ENCODE data around the gene APEH.

The APEH gene

DNA sequence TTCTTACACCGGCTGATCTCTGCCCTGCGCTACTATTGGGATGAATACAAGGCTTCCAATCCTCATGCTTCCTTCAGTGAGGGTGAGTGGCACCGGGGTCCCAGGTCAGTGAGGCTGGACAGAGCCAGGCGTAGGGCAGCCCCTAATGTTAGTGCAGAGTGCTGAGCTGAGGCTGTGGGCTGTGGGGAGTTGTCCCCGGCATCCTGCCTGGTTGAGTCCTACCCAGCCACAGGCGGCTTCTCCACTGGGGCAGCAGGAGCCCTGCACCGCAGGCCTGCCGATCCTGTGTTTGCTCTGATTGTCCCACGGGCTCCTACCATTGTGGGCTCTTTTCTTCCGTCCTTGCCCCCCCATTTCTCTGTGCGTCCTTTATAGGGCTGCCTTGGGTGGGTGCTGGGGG lies 28.5 kb downstream of the APEH start:
- Histone ChIP-seq H3K27me3 (ENCODE audit: low read length) (no peaks in the 10 kb centered on the region), H3K27ac (ENCODE audit: low read depth, low read length) (no peak overlapping the region), H3K36me3 (ENCODE audit: low read length) (no peaks in the 10 kb centered on the region), H3K9me3 (ENCODE audit: insufficient read depth, low read length) (no peaks in the 10 kb centered on the region), H3K9ac (ENCODE audit: low read length) (no peak overlapping the region), H3K4me3 (ENCODE audit: insufficient read depth, low read length, poor library complexity, severe bottlenecking) (no peak overlapping the region), H3F3A (ENCODE audit: insufficient read depth) (no peaks in the 10 kb centered on the region), H3K9me2 (replicated peaks; ENCODE audit: insufficient read depth, low read length) (no peaks in the 10 kb centered on the region), H2AFZ (ENCODE audit: low read depth, low read length, severe bottlenecking) (no peak overlapping the region), H3K79me2 (ENCODE audit: insufficient read depth, low read length) (no peaks in the 10 kb centered on the region), H3K4me2 (ENCODE audit: low read depth, low read length, poor library complexity, severe bottlenecking) (no peak overlapping the region), H4K20me1 (ENCODE audit: low read depth, low read length) (no peaks in the 10 kb centered on the region)
- TF ChIP-seq, protein P1, sequence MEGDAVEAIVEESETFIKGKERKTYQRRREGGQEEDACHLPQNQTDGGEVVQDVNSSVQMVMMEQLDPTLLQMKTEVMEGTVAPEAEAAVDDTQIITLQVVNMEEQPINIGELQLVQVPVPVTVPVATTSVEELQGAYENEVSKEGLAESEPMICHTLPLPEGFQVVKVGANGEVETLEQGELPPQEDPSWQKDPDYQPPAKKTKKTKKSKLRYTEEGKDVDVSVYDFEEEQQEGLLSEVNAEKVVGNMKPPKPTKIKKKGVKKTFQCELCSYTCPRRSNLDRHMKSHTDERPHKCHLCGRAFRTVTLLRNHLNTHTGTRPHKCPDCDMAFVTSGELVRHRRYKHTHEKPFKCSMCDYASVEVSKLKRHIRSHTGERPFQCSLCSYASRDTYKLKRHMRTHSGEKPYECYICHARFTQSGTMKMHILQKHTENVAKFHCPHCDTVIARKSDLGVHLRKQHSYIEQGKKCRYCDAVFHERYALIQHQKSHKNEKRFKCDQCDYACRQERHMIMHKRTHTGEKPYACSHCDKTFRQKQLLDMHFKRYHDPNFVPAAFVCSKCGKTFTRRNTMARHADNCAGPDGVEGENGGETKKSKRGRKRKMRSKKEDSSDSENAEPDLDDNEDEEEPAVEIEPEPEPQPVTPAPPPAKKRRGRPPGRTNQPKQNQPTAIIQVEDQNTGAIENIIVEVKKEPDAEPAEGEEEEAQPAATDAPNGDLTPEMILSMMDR (IDR thresholded peaks at IDR 0.05; ENCODE audit: insufficient read depth, low read length, poor library complexity, severe bottlenecking) = no peak
- no peak for TF ChIP-seq EZH2phosphoT487 (conservative IDR thresholded peaks at IDR 0.05; ENCODE audit: low read length)

GRCh38 chr3:49703443-49703927 lies 29.3 kb downstream of the APEH start:
- Histone ChIP-seq H3F3A (ENCODE audit: insufficient read depth) (no peaks in the 10 kb centered on the region), H4K20me1 (ENCODE audit: low read depth, low read length) (no peaks in the 10 kb centered on the region), H3K36me3 (ENCODE audit: low read length) (no peaks in the 10 kb centered on the region), H3K9ac (ENCODE audit: low read length) (no peak overlapping the region), H3K27me3 (ENCODE audit: low read length) (no peaks in the 10 kb centered on the region), H3K79me2 (ENCODE audit: insufficient read depth, low read length) (no peaks in the 10 kb centered on the region), H3K9me3 (ENCODE audit: insufficient read depth, low read length) (no peaks in the 10 kb centered on the region), H2AFZ (ENCODE audit: low read depth, low read length, severe bottlenecking) (no peak overlapping the region), H3K27ac (ENCODE audit: low read depth, low read length) (no peak overlapping the region), H3K4me3 (ENCODE audit: insufficient read depth, low read length, poor library complexity, severe bottlenecking) (no peak overlapping the region), H3K4me2 (ENCODE audit: low read depth, low read length, poor library complexity, severe bottlenecking) (no peak overlapping the region), H3K9me2 (replicated peaks; ENCODE audit: insufficient read depth, low read length) (no peaks in the 10 kb centered on the region)
- TF ChIP-seq, protein P1 (IDR thresholded peaks at IDR 0.05; ENCODE audit: insufficient read depth, low read length, poor library complexity, severe bottlenecking) = peak; percentile 67
- TF ChIP-seq EZH2phosphoT487 (conservative IDR thresholded peaks at IDR 0.05; ENCODE audit: low read length) = no peak

- Histone ChIP-seq H3K9me3 (ENCODE audit: insufficient read depth, low read length) (no peaks in the 10 kb centered on the region), H3K36me3 (ENCODE audit: low read length) (no peaks in the 10 kb centered on the region), H3K9ac (ENCODE audit: low read length) (no peak overlapping the region), H3F3A (ENCODE audit: insufficient read depth) (no peaks in the 10 kb centered on the region), H4K20me1 (ENCODE audit: low read depth, low read length) (no peaks in the 10 kb centered on the region), H3K4me3 (ENCODE audit: insufficient read depth, low read length, poor library complexity, severe bottlenecking) (no peak overlapping the region), H3K79me2 (ENCODE audit: insufficient read depth, low read length) (no peaks in the 10 kb centered on the region), H3K27me3 (ENCODE audit: low read length) (no peaks in the 10 kb centered on the region), H3K9me2 (replicated peaks; ENCODE audit: insufficient read depth, low read length) (no peaks in the 10 kb centered on the region), H3K27ac (ENCODE audit: low read depth, low read length) (no peak overlapping the region), H2AFZ (ENCODE audit: low read depth, low read length, severe bottlenecking) (no peak overlapping the region), H3K4me2 (ENCODE audit: low read depth, low read length, poor library complexity, severe bottlenecking) (no peak overlapping the region)
- TF ChIP-seq, protein P1 (IDR thresholded peaks at IDR 0.05; ENCODE audit: insufficient read depth, low read length, poor library complexity, severe bottlenecking) = no peak
- no peak for TF ChIP-seq EZH2phosphoT487 (conservative IDR thresholded peaks at IDR 0.05; ENCODE audit: low read length)
These were observed 29.8 kb downstream of the APEH start for GRCh38 chr3:49703956-49704355.
